ENCODE data around the gene DOK6.

Gene DOK6

GRCh38 chr18:69697689-69698088, 297.0 kb downstream of the DOK6 start:
- DNase-seq = no peak

- no peak for DNase-seq
Measured at GRCh38 chr18:69701305-69701704, 300.6 kb downstream of the DOK6 start.

DNA sequence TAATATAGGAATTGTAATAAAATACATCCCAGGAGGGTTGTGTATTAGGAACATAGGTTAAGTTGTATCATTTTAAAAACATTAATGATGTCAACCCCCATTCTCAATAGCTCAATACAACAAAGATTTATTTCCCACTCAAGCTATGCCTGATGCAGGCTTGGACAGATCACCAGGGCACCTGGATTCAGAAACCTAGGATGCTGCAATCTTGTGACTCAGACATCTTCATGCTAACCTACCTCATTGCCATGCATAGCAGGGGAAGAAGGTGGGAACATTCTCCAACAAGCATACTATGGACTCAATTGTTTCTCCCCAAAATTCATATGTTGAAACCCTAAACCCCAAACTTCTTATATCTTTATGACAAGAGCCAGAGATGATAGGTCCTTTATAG, 302.8 kb downstream of the DOK6 start:
- DNase-seq = no peak

DNA sequence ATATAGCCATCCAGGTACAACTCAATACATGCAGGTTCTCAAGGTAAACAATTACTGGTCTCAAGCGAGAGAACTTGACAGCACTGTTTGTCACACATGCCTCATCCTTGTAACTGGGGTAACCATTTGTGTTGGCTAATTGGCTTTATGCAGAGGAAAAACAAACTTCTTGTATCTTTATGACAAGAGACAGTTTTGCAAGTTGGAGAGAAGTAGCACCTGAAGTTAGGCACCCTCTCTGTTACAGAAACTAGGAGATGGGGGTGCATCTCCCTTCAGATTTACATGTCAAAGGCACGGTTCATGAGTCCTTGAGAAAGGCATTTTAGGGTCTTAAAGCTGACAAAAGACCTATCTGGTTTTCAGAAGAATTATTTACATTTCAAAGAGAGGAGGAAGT, 305.3 kb downstream of the DOK6 start:
- no peak for DNase-seq

GRCh38 chr18:69708844-69709243, 308.2 kb downstream of the DOK6 start:
- DNase-seq = no peak

DNA sequence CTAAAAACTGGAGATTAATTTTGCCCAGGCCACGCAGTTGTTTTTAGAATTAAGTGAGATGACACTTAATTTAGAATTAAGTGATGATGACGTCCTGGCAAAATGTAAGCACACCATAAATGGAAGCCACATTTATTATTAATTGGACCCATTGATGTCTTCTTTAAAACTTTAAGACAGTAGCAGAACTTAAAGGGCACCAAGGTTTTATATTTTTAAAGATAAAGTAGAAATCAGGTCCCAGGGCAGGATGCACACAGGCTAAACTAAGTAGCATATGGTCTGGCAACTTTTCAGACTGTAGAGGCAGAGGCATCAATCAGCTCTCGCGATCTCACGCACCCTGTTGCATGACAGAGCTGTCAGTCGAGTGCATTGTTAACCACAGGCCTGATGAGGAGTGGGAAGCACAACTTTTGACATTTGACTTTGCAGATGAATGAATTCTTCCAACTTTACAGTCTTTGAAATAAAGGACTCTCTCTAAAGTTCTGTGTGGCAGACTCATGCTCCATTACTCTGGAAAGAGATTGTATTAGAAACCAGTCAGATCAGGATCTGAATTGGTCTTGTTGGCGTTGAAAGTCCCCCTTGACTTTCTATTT, 314.6 kb downstream of the DOK6 start:
- no peak for DNase-seq

DNA sequence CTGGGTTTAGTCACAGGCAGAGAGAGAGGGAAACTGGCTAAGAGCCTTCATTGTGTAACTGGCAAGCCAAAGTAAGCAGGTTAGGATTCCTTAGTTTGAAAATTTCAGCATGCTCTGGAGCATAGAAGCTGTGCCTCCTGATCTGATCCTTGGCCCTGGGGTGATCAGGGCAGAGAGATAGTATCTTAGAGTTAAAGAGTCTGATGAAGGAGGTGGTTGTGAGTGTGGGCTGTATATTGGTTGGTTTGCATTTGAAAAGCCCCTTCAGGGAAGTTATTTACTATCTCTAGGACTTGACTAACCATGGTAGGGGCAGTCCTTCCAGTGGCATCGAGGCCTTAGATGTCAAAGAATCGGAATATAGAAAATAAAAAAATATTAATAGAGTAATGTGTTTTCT, 316.9 kb downstream of the DOK6 start:
- no peak for DNase-seq

DNA sequence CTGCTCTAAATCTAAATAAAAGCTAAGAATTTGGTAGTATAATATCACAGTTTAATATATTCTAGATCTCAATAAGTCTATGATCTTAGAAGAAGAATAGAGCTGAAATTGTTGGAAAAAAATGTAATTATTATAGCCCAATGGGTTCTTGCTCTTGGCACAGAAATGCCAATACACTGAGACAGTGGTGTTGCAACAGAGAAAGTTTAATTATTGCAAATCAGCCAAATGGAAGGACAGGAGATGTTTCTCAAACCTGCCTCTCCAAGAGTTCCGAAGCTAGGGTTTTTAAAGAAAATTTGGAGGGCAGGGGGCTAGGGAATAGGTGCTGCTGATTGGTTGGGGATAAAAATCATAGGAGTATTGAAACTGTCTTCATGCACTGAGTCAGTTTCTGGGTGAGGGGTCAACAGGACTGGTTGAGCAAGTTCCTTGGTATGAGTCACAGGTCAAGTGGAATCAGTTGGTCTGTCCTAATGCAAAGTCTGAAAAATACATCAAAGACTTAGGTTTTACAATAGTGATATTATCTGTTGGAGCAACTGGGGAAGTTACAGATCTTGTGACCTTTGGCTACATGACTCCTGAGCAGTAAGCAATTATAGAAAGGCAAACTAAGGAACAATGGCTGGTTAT, 318.3 kb downstream of the DOK6 start:
- DNase-seq = no peak

DNA sequence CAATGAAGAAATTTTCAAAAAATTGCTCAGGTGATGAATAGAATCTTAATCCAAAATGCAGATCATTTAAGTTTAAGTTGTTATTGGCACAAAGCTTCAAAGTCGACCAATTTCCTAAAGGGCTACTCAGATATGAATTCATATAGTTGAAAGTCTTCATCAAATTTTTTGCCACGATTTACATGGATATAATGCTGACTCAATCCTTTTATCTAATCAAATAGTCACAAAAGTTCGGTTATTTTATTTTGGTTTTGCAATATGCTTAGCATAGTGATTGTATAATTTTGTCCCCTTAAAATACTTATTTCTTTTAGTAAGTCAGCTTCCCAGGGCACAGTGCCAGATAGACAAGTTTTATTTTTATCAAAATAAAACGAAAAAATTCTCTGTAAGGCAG, 319.7 kb downstream of the DOK6 start:
- no peak for DNase-seq

GRCh38 chr18:69723434-69723833, 322.7 kb downstream of the DOK6 start:
- no peak for DNase-seq

DNA sequence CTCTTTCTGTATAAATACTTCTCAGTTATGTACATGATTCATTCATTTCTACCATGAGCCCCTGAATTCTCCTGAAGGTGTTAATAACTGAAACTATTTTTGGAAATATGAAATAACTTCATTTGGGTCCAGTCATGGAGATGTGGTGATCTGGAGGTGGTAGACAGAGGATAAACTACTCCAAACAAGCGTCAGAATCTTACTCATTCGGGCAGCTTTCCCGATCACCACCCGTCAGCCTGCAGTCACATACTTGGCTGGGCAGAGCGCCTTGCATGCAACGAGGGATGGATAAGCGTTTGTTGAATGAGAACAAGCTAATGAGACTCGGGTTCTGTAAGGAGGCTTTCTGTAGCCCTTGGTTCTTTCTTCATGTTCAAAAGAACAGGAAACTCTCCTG, 324.3 kb downstream of the DOK6 start:
- DNase-seq = no peak

GRCh38 chr18:69725855-69726508, 325.3 kb downstream of the DOK6 start:
- DNase-seq = no peak

- DNase-seq = no peak
Measured at GRCh38 chr18:69727912-69728572, 327.4 kb downstream of the DOK6 start.

DNA sequence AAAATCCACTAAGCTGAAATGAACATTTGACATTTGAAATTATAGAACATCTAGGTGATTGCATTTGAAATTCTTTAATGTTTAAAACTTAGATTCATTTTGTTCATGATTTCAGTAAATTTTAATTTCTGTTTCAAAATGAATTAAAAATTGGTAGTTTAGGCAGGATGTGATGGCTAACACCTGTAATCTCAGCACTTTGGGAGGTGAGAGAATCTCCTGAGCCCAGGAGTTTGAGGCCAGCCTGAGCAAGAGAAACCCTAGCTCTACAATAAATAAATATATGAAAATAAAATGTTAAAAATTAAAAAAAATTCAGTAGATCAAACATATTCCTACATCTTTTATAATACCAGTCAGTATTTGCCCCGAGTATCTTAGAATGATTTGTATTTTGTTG, 330.0 kb downstream of the DOK6 start:
- no peak for DNase-seq

GRCh38 chr18:69734536-69734935, 333.8 kb downstream of the DOK6 start:
- no peak for DNase-seq

- DNase-seq = no peak
Measured at GRCh38 chr18:69736730-69737129, 336.0 kb downstream of the DOK6 start.

GRCh38 chr18:69737851-69738250, 337.2 kb downstream of the DOK6 start:
- no peak for DNase-seq

- no peak for DNase-seq
Measured at GRCh38 chr18:69747388-69747787, 346.7 kb downstream of the DOK6 start.

DNA sequence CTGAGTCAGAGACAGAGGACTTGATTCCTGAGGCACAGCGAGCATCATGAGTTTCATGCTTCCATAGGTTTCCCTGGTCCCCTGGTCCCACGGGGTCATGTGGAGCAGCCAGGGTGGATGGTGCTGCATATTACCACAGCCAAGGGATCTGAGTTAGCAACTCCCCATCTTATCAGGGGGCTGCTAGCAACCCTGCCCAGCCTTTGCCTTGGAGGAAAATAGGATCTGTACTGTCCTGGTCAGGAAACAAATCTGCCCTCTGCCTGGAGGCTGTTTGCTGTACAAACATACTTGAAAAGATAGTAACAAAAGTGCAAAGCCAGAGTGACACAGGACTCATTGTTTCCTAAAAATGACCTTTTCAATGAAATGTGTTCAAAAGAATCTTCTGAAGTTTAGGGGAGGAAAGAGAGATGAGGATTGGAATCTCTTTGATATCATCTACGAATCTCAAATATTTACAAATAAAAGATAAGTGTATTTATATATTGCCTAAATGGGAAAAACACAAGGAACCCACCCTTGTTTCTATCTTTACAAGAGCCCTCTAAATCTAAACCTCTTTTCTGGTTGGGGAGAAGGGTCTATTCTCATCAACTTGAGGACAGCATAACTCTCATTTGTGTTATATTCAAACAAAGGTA, 352.2 kb downstream of the DOK6 start:
- no peak for DNase-seq

- no peak for DNase-seq
Measured at GRCh38 chr18:69754108-69754507, 353.4 kb downstream of the DOK6 start.

DNA sequence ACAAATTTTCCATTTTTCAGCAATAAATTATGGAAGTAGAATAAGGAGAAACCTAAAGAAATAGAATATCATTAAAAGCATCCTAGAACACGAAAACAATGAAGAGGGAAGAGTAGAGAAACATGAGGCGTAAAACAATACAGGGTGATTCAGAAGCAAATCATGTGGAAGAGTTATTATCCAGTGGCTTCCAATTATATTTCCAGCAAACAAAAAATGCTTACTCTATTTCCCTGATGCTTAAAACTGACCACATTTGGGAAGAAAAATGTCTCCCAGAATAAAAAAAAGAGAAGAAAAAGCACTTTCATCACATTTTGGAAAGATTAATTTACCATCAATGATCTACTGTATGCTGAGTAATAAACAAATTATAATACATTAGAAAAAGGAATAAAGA, 354.4 kb downstream of the DOK6 start:
- no peak for DNase-seq

DNA sequence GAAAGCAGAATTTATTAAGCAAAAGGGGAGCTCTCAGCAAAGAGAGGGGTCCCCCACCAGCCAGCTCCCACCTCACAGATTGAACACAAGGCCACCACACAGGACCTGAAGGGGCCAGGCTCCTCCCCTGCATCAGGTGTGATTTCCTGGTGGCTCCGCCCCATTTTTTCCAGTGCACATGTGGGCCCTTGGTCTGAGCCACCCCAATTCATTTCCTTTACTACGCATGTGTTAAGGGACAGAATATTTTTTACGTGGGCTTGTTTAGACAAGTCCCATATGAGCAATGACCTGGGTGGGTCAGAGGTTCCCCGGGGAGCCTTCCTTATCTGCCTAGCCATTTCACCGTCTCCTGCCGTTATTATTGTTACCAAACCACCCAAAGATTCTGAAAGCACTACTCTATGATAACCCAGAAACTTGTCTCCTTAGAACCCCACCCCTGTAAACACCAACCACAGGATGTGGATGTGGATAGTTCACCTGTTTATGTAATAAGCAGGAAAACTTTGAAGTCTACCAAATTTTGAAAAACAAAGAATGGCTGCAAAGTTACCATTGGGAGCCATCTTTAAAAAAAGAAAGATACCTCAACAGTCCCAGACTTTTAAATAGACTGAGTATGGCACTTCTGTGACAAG, 355.3 kb downstream of the DOK6 start:
- no peak for DNase-seq

DNA sequence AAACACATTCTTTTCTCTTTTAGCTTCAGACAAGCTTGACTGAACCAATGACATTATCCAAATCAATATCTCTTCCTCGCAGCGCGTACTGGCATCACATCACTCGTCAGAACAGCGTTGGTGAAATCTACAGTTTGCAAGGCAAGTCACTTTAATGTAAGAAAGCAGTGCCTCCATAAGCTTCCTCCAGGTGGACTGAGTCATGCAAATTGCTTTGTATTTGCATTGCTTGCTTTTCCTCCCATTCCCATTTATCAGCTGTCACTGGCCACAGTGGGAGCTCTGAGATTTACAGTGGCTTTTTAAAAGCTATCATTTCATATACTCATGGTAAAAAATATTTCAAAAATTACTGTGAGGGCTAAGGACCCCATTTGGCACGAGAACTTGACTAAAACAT, 357.0 kb downstream of the DOK6 start:
- no peak for DNase-seq

Measured in NCI-H524 treated with DMSO at 0.1 percent for 48 hours (cell line).